HG03342 (cell line): ENCODE measurements around the gene AUNIP.

Experiments
- ATAC-seq: cut with Tn5 transposase; IDR thresholded peaks from one replicate; pipeline ENCODE4 v1.9.1; 2021; ENCODE audit warnings: mild to moderate bottlenecking, moderate library complexity; ENCODE audit not compliant: unreplicated experiment

Gene AUNIP

DNA sequence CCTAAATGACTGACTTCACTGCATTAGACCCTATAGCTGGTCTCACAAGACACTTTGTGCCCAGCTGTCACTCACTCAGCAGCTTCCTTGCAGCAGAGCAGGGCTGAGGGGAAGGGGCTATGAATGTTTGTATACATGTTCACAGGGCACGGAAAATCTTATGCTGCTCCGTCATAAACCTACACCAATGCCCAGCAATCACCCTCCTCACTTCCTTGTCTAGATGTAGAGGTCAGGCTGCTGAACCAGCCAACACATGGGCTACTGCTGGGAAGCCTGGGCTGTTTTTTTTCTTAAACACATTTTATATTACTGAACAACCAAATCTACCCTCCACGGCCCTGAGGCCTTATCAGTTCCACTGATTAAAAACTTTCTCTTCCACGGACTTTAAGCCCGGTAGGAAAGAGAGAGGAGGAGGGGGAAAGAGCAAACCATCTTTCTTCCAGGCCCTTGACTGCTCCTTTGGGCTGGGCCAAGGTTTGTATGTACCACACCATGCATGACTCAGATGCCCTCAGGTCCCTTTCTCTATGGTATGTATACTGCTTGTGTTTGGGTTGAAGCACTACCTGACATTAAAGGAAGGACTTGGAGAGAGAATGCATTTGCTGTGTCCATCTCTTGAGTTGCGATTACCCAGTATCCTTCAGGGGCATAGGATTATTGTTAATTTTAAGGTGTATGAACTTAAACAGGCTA is 26.8 kb downstream of the AUNIP start:
- ATAC-seq: no peak

DNA sequence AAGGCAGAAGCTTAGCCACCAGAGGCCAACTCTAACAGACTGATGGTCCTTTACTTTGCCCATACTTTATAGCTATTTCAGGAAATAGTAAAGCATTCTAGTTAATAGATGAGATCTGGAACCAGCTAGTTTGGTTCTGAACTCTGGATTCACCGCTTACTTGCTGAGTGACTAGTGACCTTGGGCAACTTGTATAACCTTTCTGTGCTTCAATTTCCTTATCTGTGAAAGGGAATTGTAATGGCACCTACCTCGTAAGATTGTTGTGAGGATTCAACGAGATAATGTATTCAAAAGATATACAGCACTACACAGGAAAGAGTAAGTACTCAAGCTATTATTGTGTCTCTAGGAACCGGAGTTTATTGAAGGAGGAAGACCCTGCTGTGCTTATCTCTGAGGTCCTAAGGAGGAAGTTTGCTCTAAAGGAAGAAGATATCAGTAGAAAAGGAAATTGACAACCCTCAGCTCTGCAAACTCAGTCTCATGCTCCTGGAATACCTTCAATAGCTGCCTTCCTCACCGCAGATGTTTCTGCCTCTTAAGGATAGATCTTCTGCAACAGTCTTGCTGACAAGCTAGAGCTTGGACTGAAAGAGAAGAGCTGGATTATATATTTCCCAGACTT is 27.6 kb downstream of the AUNIP start:
- no peak for ATAC-seq

GRCh38 chr1:25829046-25829445 is 30.2 kb downstream of the AUNIP start:
- no peak for ATAC-seq

- ATAC-seq: no peak
Measured at GRCh38 chr1:25828491-25828890, 30.8 kb downstream of the AUNIP start.

GRCh38 chr1:25826571-25826970 is 32.7 kb downstream of the AUNIP start:
- no peak for ATAC-seq

GRCh38 chr1:25825605-25826004 is 33.7 kb downstream of the AUNIP start:
- ATAC-seq: no peak

DNA sequence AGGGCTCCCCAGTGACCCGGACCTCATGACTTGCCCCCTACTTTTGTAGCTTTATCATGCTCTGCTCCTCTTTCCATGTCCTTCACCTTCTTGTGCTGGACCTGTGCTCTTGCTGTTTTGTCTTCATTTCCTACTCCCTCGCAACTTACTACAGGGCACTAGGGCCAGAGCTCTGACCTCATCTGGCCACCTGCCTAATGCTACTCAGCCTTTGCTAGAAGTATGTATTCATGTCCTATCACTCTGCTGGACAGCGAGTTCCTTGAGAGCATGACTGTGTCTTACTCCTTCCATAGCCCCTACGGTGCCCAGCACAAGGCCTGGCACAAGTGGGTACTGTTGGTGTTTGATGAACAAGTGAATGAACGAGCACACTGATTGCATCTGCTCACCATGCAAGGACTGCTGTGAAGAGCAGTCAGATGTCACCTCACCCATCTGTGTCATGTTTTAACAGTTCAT is 37.6 kb downstream of the AUNIP start:
- no peak for ATAC-seq

DNA sequence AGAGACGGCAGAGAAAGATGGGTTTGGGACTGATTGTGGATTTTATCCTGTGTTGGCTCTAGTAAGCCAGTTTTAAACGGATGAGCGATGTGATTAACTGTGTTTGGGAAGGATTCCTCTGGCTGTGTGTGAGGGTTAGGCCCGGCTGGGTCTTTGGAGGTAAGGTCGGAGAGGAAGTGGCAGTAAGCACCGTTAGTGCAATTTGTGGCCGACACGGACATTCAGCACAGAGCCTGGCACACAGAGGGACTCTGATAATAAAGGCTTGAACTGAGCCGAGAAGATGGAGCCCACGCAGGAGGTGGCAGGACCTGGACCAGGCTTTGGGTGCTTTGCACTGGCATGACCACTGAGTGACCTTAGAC is 38.2 kb downstream of the AUNIP start:
- ATAC-seq: no peak

GRCh38 chr1:25820247-25821111 is 38.8 kb downstream of the AUNIP start:
- ATAC-seq: peak; percentile 55

DNA sequence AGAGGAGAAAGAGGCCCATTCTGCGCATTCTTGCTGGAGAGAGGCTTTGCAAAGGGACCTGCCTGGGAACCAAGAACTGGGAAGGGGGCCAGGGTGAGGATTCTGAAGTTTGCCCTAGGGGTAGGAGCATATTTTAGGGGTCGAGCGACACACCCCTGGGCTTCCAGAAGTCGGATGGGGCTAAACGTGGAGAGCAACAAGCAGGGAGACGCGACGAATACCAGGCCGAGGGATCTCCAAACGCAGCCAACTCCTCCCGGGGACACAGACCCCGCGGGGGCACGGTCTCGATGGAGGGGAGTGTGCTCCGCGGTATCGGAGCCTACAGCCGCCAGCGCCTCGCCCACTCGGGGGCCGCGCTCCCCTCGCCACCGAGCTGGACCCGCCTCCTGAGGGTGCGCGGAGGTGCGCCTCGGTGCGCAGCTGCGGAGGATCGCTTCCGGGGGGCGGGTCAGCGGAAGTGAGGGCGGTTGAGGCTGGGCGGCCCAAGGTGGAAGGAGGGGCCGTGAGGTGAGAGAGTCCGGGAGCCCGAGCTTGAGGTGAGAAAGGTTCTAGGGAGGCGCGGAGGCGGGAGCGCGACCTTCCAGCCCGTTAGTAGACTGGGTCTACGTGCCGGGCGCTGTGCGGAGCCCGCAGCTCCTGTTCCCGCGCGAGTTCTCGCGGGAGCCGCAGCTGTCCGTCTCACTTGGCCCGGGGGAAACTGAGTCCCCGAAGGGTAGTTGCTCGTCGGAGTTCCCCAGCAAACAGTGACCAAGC is 39.6 kb downstream of the AUNIP start, which contains the start of gene MTFR1L:
TSS of gene MTFR1L (plus strand) at position 464 of the 756 bp plus-strand sequence. CDS start 3,151 bp downstream, outside the sequence.
- ATAC-seq: peak; percentile 88

- no peak for ATAC-seq
Measured at GRCh38 chr1:25818569-25818968, 40.7 kb downstream of the AUNIP start.

DNA sequence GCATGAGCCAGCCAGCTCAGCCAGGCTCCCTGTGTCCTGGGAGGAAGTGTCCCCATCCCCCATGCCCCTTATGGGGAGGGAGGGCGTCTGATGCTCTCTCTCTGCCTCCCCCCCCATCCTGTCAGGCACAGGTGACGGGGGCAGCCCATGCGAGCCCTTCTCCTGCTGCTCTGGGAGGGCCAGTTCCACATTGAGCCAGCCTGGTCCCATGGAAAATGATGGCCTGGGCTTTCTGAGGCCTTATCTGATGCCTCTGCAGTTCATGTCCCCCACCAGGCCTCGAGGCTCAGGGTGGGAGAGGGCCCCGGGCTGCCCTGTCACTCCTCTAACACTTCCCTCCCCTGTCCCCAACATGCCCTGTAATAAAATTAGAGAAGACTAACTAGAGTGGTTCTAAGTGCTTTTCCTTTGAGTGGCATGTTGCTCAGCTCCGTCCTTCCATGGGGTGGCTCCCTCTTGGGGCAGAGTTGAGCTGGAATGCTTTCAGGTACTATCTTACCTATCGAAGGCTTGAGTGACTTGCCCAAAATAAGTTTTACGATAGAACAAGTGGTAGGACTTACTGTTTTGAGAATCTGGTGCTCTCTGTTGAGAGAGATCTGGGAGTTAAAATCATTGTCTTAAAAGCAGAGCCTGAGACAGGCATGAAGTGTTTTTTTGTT is 41.3 kb downstream of the AUNIP start:
- ATAC-seq: no peak

DNA sequence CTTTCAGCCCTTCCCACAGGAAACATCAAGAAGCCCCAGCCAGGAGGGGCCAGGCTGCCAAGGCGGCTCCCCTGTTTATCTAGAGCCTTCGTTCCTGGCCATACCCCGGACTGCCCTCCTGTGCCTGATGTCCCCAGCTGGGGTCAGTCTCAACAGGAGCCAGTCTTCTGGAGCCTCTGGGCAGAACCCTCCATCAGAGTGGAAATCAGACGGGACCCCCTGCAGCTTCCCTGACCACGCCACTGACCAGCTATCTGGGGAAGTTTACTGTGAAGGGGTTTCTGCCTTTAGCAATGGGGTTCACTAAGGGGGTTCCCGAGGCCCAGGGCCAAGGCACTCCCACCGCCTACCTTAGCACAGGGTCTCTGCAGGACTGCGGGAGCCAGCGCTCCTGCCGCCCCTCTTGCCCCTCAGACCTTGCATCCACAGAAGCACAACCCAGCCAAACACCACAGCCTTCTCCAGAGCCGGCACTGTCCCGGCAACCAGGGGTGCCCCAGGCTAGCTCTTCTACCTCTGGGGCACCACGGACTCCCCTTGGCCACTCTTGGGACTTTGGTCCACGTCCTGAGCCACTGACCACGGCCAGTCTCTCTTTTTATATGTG is 43.0 kb downstream of the AUNIP start:
- ATAC-seq: no peak

GRCh38 chr1:25815208-25816111 is 43.8 kb downstream of the AUNIP start:
- no peak for ATAC-seq

DNA sequence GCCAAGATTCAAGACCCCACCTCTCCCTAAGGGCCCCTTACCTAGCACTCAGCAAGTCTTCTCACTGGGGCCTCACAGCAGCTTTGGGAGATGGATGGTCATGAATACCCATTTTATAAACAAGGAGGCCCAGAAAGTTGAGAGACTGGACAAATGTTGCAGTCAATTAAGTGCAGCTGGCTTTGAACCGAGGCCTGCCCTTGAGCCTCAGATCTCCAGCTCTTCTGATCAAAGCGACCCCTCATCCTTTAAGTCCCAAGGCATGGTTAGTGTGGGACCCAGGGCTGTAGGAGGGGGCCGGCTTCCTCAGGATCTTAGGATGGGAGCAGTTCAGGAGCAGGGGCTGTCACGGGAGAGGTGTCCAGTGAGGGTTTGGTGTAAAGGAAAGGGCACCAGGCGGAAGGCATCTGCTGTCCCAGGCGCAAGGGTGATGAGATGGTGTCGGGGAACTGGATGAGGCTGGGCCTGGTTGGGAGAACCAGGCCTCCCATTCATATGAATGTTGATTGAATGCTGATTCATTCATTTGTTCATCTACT is 44.6 kb downstream of the AUNIP start:
- no peak for ATAC-seq

- no peak for ATAC-seq
Measured at GRCh38 chr1:25813734-25814471, 45.4 kb downstream of the AUNIP start.

- ATAC-seq: no peak
Measured at GRCh38 chr1:25813071-25813733, 46.1 kb downstream of the AUNIP start.
